HepG2 (cell line): Measurements from ENCODE around the gene SLC5A4. TPM values are rescaled to one million over a fixed set of nuclear protein-coding genes. Genes with fewer than 3 reads are reported as not detected.

Experiments
- ATAC-seq: fragments of 200-7000 bp; cut with Tn5 transposase; 3 replicates; pipeline ENCODE4 v1.9.1; 2020; ENCODE audit warnings: mild to moderate bottlenecking, moderate library complexity
- BruUV-seq: library from RNA; stranded (reverse); fragments of 400-500 nt; replicated peaks from 2 replicates; lab custom pipeline; 2021; lab: Mats Ljungman, UMichigan
- CTCF ChIA-PET: fragments of 300-600 bp; formaldehyde crosslinking; extraction: SDS; loops from one replicate; lab custom pipeline; 2021; ENCODE audit warnings: low total read pairs, inconsistent platforms, low intra/inter-chr PET ratio; lab: Yijun Ruan, JAX
- POLR2A ChIA-PET: fragments of 350-600 bp; sonication (Branson Sonifier 250); formaldehyde crosslinking; loops from one replicate; lab custom pipeline; 2020; ENCODE audit warnings: antibody characterized with exemption, inconsistent platforms; lab: Yijun Ruan, JAX
- DNase-seq: peaks from one replicate; pipeline ENCODE4 v3.0.0-alpha.2; 2015; ENCODE audit warnings: low spot score
- FAIRE-seq: peaks from 3 replicates; lab custom pipeline; 2011; peaks lifted over from hg19 to GRCh38; lab: Jason Lieb, UNC
- H2AFZ ChIP-seq: one replicate; pipeline ENCODE4 v1.6.1; 2011; ENCODE audit warnings: low read length, inconsistent platforms
- H3K27ac ChIP-seq: fragments of 300-600 bp; 3 replicates; pipeline ENCODE4 v1.8.0; 2011; ENCODE audit warnings: mixed run types, mild to moderate bottlenecking, mixed read lengths, low read length, inconsistent platforms; ENCODE audit not compliant: insufficient read depth; ENCODE audit errors: extremely low read length
- H3K27me3 ChIP-seq, 2 experiments: fragments of 200-600 bp in 1 of 2; 2 replicates in 1 of 2; 3 replicates in 1 of 2; pipeline versions ENCODE4 v1.6.0 to v1.8.0; 2011; ENCODE audit warnings: low read length in 2 of 2, mild to moderate bottlenecking in 2 of 2, moderate library complexity in 2 of 2, inconsistent platforms in 1 of 2; ENCODE audit not compliant: insufficient read depth in 2 of 2, control insufficient read depth in 1 of 2
- H3K36me3 ChIP-seq, 2 experiments: fragments of 200-600 bp in 1 of 2; replicated peaks in 1 of 2; 2 replicates in 1 of 2; 3 replicates in 1 of 2; pipeline versions ENCODE4 v1.5.1 to v1.8.0; 2011; ENCODE audit warnings: low read length in 2 of 2, inconsistent platforms in 1 of 2; ENCODE audit not compliant: insufficient read depth in 2 of 2, control insufficient read depth in 1 of 2
- H3K4me1 ChIP-seq: 2 replicates; pipeline ENCODE4 v1.5.1; 2012; ENCODE audit warnings: low read length, inconsistent platforms; ENCODE audit not compliant: insufficient read depth
- H3K4me2 ChIP-seq: 2 replicates; pipeline ENCODE4 v1.6.0; 2011; ENCODE audit warnings: low read depth, low read length, inconsistent platforms
- H3K4me3 ChIP-seq, 3 experiments: fragments of 200-600 bp in 1 of 3; sonication (generic), shearing (Covaris generic) in 1 of 3; replicated peaks in 1 of 3; 2 replicates each; pipeline ENCODE4 v1.5.1; 2011 to 2016; ENCODE audit warnings: low read length in 3 of 3, inconsistent platforms in 2 of 3, low read depth in 2 of 3, mild to moderate bottlenecking in 2 of 3, control low read depth in 1 of 3, mixed read lengths in 1 of 3; ENCODE audit not compliant: insufficient read depth in 1 of 3
- H3K79me2 ChIP-seq: one replicate; pipeline ENCODE4 v1.6.1; 2011; ENCODE audit warnings: low read length, inconsistent platforms; ENCODE audit not compliant: insufficient read depth
- H3K9ac ChIP-seq: 2 replicates; pipeline ENCODE4 v1.6.0; 2011; ENCODE audit warnings: mild to moderate bottlenecking, low read depth, low read length, inconsistent platforms; ENCODE audit not compliant: insufficient read depth
- H3K9me3 ChIP-seq: 2 replicates; pipeline ENCODE4 v1.5.1; 2012; ENCODE audit warnings: mild to moderate bottlenecking, low read length
- H4K20me1 ChIP-seq: 2 replicates; pipeline ENCODE4 v1.6.0; 2011; ENCODE audit warnings: inconsistent platforms, mild to moderate bottlenecking, low read length, moderate library complexity; ENCODE audit not compliant: insufficient read depth
- CHD2 ChIP-seq: IDR thresholded peaks from 2 replicates; pipeline ENCODE4 v1.6.1; 2011; ENCODE audit warnings: low read depth, low read length, improper control_type of control experiment
- ELF1 ChIP-seq: sonication (generic); formaldehyde crosslinking; IDR thresholded peaks from 2 replicates; pipeline ENCODE4 v1.4.0; 2020; ENCODE audit warnings: missing genetic modification reagents
- HMGXB4 ChIP-seq, 2 experiments: sonication (generic) in 1 of 2; formaldehyde crosslinking in 1 of 2; IDR thresholded peaks; 2 replicates each; pipeline versions ENCODE4 v1.4.0 to v1.6.1; 2018 to 2020; ENCODE audit warnings: missing genetic modification reagents in 2 of 2, borderline replicate concordance in 1 of 2, low read depth in 1 of 2, mild to moderate bottlenecking in 1 of 2, missing biosample characterization in 1 of 2
- HNF4A ChIP-seq: sonication (generic); formaldehyde crosslinking; IDR thresholded peaks from 2 replicates; pipeline ENCODE4 v1.4.0; 2020; ENCODE audit warnings: missing genetic modification reagents
- KAT2B ChIP-seq: fragments of 150-350 bp; IDR thresholded peaks from 2 replicates; pipeline ENCODE4 v1.6.1; 2014; ENCODE audit warnings: low read depth, low read length, borderline replicate concordance
- MAX ChIP-seq: IDR thresholded peaks from 2 replicates; pipeline ENCODE4 v1.6.1; 2012; ENCODE audit warnings: inconsistent platforms
- MTF2 ChIP-seq: sonication (generic); formaldehyde crosslinking; IDR thresholded peaks from 2 replicates; pipeline ENCODE4 v1.5.0; 2020; ENCODE audit warnings: missing genetic modification reagents, borderline replicate concordance
- NPAS2 ChIP-seq: sonication (generic); formaldehyde crosslinking; IDR thresholded peaks from 2 replicates; pipeline ENCODE4 v1.8.0; 2022; ENCODE audit warnings: mild to moderate bottlenecking, missing genetic modification reagents, borderline replicate concordance
- SP5 ChIP-seq: IDR thresholded peaks from 2 replicates; pipeline ENCODE4 v1.6.1; 2016; ENCODE audit warnings: low read depth, borderline replicate concordance
- SRSF9 ChIP-seq: fragments of 200-400 bp; formaldehyde crosslinking; IDR thresholded peaks from 2 replicates; pipeline ENCODE4 v1.6.1; 2018; ENCODE audit warnings: borderline replicate concordance, mild to moderate bottlenecking, low read depth, low read length; ENCODE audit not compliant: insufficient read depth, poor library complexity, severe bottlenecking
- STAG1 ChIP-seq: sonication (generic); formaldehyde crosslinking; IDR thresholded peaks from 2 replicates; pipeline ENCODE4 v1.4.0; 2020; ENCODE audit warnings: missing genetic modification reagents
- ZMYM4 ChIP-seq: sonication (generic); formaldehyde crosslinking; IDR thresholded peaks from 2 replicates; pipeline ENCODE4 v1.8.1; 2023; ENCODE audit warnings: mild to moderate bottlenecking, missing genetic modification reagents
- ZNF367 ChIP-seq: sonication (generic); formaldehyde crosslinking; IDR thresholded peaks from 2 replicates; pipeline ENCODE4 v1.4.0; 2020; ENCODE audit warnings: missing genetic modification reagents, borderline replicate concordance
- ZNF550 ChIP-seq: sonication (generic); formaldehyde crosslinking; IDR thresholded peaks from 2 replicates; pipeline ENCODE4 v1.4.0; 2020; ENCODE audit warnings: mild to moderate bottlenecking, missing genetic modification reagents, borderline replicate concordance
- ZNF639 ChIP-seq: conservative IDR thresholded peaks from 2 replicates; pipeline ENCODE4 v1.6.1; 2018; ENCODE audit warnings: missing genetic modification reagents
- ZNF75D ChIP-seq: sonication (generic); formaldehyde crosslinking; IDR thresholded peaks from 2 replicates; pipeline ENCODE4 v1.8.1; 2023; ENCODE audit warnings: missing genetic modification reagents, mild to moderate bottlenecking, borderline replicate concordance
- WGBS: methylation state at CpG from one replicate; pipeline ENCODE4 v1.1.6; 2017; ENCODE audit warnings: low lambda C conversion rate; 5-methylcytosine and 5-hydroxymethylcytosine counted together
- in situ Hi-C: cut with HindIII; loops from 2 replicates; pipeline ENCODE4 v1.10.0; 2017; ENCODE audit warnings: low pct_unique_long_range_greater_than_20kb; ENCODE audit not compliant: extremely low pct_ligation_motif_present
- intact Hi-C: fragments of 100-400 bp; cut with micrococcal nuclease; formaldehyde crosslinking; loops from one replicate; pipeline ENCODE4 v1.10.0; 2022; ENCODE audit not compliant: unreplicated experiment
- polyA plus RNA-seq, 8 experiments: library from polyadenylated mRNA; depleted of rRNA in 3 of 8; stranded (reverse) in 7 of 8; unstranded in 1 of 8; fragments of >200 nt; fragmentation: Illumina TruSeq in 4 of 8; extraction: Trizol in 4 of 8; gene quantifications; 2 replicates each; pipeline versions ENCODE4 v1.2.1 to v1.2.3, GENCODE V29; 2011 to 2016; ENCODE audit warnings: low read depth in 4 of 8, missing spikeins in 1 of 8, mixed read lengths in 1 of 8; ENCODE audit not compliant: insufficient read depth in 1 of 8
- total RNA-seq, 5 experiments: library from RNA; depleted of rRNA; stranded (reverse); fragments of >200 nt; fragmentation: Illumina TruSeq; extraction: Trizol; gene quantifications; 2 replicates each; pipeline ENCODE4 v1.2.3, GENCODE V29; 2016; ENCODE audit warnings: low read depth in 1 of 5
- TF ChIP-seq, protein P1 (sequence below): IDR thresholded peaks from 2 replicates; pipeline ENCODE4 v1.6.1; 2016; ENCODE audit warnings: missing genetic modification reagents, missing compliant biosample characterization
- TF ChIP-seq, protein P2 (sequence below): sonication (generic); formaldehyde crosslinking; IDR thresholded peaks from 2 replicates; pipeline ENCODE4 v1.4.0; 2020; ENCODE audit warnings: missing genetic modification reagents

Gene SLC5A4
- total and polyA plus RNA-seq, 2 of the 13 experiments (the other 11 are each of a cell fraction or from before 2014, with no cell fraction given), result not detected

- TF ChIP-seq HMGXB4 (CRISPR knock-in tag; IDR thresholded peaks at IDR 0.05; ENCODE audit: borderline replicate concordance in 1 of 2, low read depth in 1 of 2) (no peak), ZNF639 (CRISPR knock-in tag) (no peak)
Observed at GRCh38 chr22:32219026-32219425, 36.1 kb downstream of the SLC5A4 start (continued).

- WGBS, result 60% methylated on average over 6 of the region's 6 CpGs
- Histone ChIP-seq H3K4me2 (no peak overlapping the region), H3K79me2 (no peaks in the 10 kb centered on the region), H3K27me3 (no peaks in the 10 kb centered on the region), H3K9me3 (no peaks in the 10 kb centered on the region), H3K4me3 (no peak overlapping the region), H2AFZ (no peak overlapping the region), H3K4me1 (no peaks in the 10 kb centered on the region), H3K9ac (no peak overlapping the region), H3K36me3 (no peaks in the 10 kb centered on the region), H3K27ac (no peak overlapping the region), H4K20me1 (no peaks in the 10 kb centered on the region)
- DNase-seq (no peak), FAIRE-seq (no peak), ATAC-seq (no peak)
- BruUV-seq, result no TSS peak
- in situ Hi-C loops, result no loop called here
- ChIA-PET POLR2A (no interaction called here), CTCF (no interaction called here)
- intact Hi-C loops, result no loop called here
- TF ChIP-seq KAT2B (no peak), MAX (no peak), MTF2 (no peak), ZNF550 (CRISPR knock-in tag) (no peak), ZMYM4 (CRISPR knock-in tag) (no peak), STAG1 (no peak), HNF4A (no peak), ZNF75D (CRISPR knock-in tag) (no peak), NPAS2 (CRISPR knock-in tag) (no peak), ZNF367 (CRISPR knock-in tag) (no peak), CHD2 (no peak), SRSF9 (no peak), SP5 (CRISPR knock-in tag) (no peak), ELF1 (CRISPR knock-in tag) (no peak)
- TF ChIP-seq, protein P1, sequence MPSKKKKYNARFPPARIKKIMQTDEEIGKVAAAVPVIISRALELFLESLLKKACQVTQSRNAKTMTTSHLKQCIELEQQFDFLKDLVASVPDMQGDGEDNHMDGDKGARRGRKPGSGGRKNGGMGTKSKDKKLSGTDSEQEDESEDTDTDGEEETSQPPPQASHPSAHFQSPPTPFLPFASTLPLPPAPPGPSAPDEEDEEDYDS (CRISPR knock-in tag), result no peak
- TF ChIP-seq, protein P2, sequence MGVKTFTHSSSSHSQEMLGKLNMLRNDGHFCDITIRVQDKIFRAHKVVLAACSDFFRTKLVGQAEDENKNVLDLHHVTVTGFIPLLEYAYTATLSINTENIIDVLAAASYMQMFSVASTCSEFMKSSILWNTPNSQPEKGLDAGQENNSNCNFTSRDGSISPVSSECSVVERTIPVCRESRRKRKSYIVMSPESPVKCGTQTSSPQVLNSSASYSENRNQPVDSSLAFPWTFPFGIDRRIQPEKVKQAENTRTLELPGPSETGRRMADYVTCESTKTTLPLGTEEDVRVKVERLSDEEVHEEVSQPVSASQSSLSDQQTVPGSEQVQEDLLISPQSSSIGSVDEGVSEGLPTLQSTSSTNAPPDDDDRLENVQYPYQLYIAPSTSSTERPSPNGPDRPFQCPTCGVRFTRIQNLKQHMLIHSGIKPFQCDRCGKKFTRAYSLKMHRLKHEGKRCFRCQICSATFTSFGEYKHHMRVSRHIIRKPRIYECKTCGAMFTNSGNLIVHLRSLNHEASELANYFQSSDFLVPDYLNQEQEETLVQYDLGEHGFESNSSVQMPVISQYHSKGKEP (CRISPR knock-in tag), result no peak
Observed at GRCh38 chr22:32218470-32218869, 36.7 kb downstream of the SLC5A4 start.
